Measurements from ENCODE around the gene SETX.

GRCh38 chr9:132245465-132245864 is 109.3 kb downstream of the SETX start:
- TF ChIP-seq POLR2A (IDR thresholded peaks at IDR 0.05) = no peak
- no peak for TF ChIP-seq CTCF (IDR thresholded peaks at IDR 0.05)
- TF ChIP-seq POLR2AphosphoS5 (IDR thresholded peaks at IDR 0.05) = no peak
